Measurements from ENCODE around the gene TREM1. TPM values are rescaled to one million over a fixed set of nuclear protein-coding genes. Genes with fewer than 3 reads are reported as not detected.

The TREM1 gene
- total and polyA plus RNA-seq, 12 donors, result 0.37 to 3.8 (median 0.96) TPM; not detected in 3

- H3K27ac ChIP-seq, result no peak overlapping the region
- H3K4me1 ChIP-seq (replicated peaks in 1 of 2), result peaks cover 0 to 8% of the 10 kb centered on the region in 2 donors
- intact Hi-C loops (cut with DNase I), result no loop called here
- H3K4me3 ChIP-seq, result no peak overlapping the region
- no peaks in the 10 kb centered on the region for H3K27me3 ChIP-seq
- no peak for DNase-seq
- TF ChIP-seq POLR2A (IDR thresholded peaks at IDR 0.05), result no peak
- TF ChIP-seq, protein P1, sequence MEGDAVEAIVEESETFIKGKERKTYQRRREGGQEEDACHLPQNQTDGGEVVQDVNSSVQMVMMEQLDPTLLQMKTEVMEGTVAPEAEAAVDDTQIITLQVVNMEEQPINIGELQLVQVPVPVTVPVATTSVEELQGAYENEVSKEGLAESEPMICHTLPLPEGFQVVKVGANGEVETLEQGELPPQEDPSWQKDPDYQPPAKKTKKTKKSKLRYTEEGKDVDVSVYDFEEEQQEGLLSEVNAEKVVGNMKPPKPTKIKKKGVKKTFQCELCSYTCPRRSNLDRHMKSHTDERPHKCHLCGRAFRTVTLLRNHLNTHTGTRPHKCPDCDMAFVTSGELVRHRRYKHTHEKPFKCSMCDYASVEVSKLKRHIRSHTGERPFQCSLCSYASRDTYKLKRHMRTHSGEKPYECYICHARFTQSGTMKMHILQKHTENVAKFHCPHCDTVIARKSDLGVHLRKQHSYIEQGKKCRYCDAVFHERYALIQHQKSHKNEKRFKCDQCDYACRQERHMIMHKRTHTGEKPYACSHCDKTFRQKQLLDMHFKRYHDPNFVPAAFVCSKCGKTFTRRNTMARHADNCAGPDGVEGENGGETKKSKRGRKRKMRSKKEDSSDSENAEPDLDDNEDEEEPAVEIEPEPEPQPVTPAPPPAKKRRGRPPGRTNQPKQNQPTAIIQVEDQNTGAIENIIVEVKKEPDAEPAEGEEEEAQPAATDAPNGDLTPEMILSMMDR (IDR thresholded peaks at IDR 0.05), result no peak
- H3K36me3 ChIP-seq (replicated peaks in 1 of 2), result no peaks in the 10 kb centered on the region
- H3K9me3 ChIP-seq (replicated peaks in 1 of 3), result no peaks in the 10 kb centered on the region
- 41 to 55% (median 46%) methylated on average over 6 of the region's 6 CpGs for WGBS, 4 donors
These were observed 1.7 kb upstream of the TREM1 start for GRCh38 chr6:41288030-41288753.

GRCh38 chr6:41284726-41285125, 1.8 kb downstream of the TREM1 start:
- 40 to 100% (median 74%) methylated on average over 1 of the region's 1 CpG; no CpG with 5 or more reads in 1 of the 4 donors for WGBS, 4 donors

DNA sequence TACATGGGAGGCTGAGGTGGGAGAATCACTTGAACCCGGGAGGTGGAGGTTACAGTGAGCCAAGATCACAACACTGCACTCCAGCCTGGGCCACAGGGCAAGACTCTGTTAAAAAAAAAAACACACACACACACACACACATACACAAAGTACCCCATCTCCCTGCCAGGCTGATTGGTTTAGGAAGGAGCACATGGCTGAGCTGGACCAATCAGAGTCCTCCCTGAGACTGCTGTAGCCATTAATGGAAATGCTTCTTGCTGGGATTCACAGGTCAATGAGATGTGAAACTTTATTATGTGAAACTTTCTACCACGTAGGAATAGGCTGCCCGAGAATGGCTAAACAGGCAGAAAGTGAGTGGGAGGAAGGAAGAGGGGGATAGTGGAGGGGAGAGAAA, 2.9 kb downstream of the TREM1 start:
- no peak for TF ChIP-seq POLR2A (IDR thresholded peaks at IDR 0.05)
- TF ChIP-seq, protein P1 (IDR thresholded peaks at IDR 0.05), result no peak
- 71 to 84% (median 77%) methylated on average over 3 of the region's 3 CpGs for WGBS, 4 donors

More at GRCh38 chr6:41284726-41285125, 1.8 kb downstream of the TREM1 start:
- H3K4me1 ChIP-seq (replicated peaks in 1 of 2), result peaks cover 0 to 8% of the 10 kb centered on the region in 2 donors
- TF ChIP-seq, protein P1 (IDR thresholded peaks at IDR 0.05), result no peak
- TF ChIP-seq POLR2A (IDR thresholded peaks at IDR 0.05), result no peak
- no peak overlapping the region for H3K27ac ChIP-seq
- DNase-seq, result no peak
- H3K27me3 ChIP-seq, result no peaks in the 10 kb centered on the region
- H3K4me3 ChIP-seq, result no peak overlapping the region
- intact Hi-C loops (cut with DNase I), result no loop called here
- no peaks in the 10 kb centered on the region for H3K36me3 ChIP-seq (replicated peaks in 1 of 2)
- H3K9me3 ChIP-seq (replicated peaks in 1 of 3), result no peaks in the 10 kb centered on the region

GRCh38 chr6:41280381-41281057, 6.0 kb downstream of the TREM1 start:
- intact Hi-C loops (cut with DNase I), result no loop called here
- 69 to 84% (median 73%) methylated on average over 1 of the region's 1 CpG for WGBS, 4 donors
- TF ChIP-seq, protein P1 (IDR thresholded peaks at IDR 0.05), result no peak
- no peak for TF ChIP-seq POLR2A (IDR thresholded peaks at IDR 0.05)
- DNase-seq, result no peak
- no peaks in the 10 kb centered on the region for H3K4me1 ChIP-seq (replicated peaks in 1 of 2)
- H3K27me3 ChIP-seq, result no peaks in the 10 kb centered on the region
- no peak overlapping the region for H3K4me3 ChIP-seq
- no peaks in the 10 kb centered on the region for H3K9me3 ChIP-seq (replicated peaks in 1 of 3)
- H3K27ac ChIP-seq, result no peak overlapping the region
- no peaks in the 10 kb centered on the region for H3K36me3 ChIP-seq (replicated peaks in 1 of 2)

More for the DNA sequence above, 2.9 kb downstream of the TREM1 start:
- intact Hi-C loops (cut with DNase I), result no loop called here
- DNase-seq, result no peak
- Histone ChIP-seq H3K36me3 (replicated peaks in 1 of 2) (no peaks in the 10 kb centered on the region), H3K4me3 (no peak overlapping the region), H3K27ac (no peak overlapping the region), H3K27me3 (no peaks in the 10 kb centered on the region), H3K4me1 (replicated peaks in 1 of 2) (peaks cover 0 to 8% of the 10 kb centered on the region in 2 donors), H3K9me3 (replicated peaks in 1 of 3) (no peaks in the 10 kb centered on the region)
